HG03378 (cell line): ENCODE measurements around the gene PAX5.

Source experiments
- ATAC-seq: cut with Tn5 transposase; IDR thresholded peaks from one replicate; pipeline ENCODE4 v1.9.1; 2021; ENCODE audit warnings: mild to moderate bottlenecking, moderate library complexity; ENCODE audit not compliant: unreplicated experiment

Gene PAX5

GRCh38 chr9:36839131-36839885 lies 194.8 kb downstream of the PAX5 start:
- no peak for ATAC-seq

DNA sequence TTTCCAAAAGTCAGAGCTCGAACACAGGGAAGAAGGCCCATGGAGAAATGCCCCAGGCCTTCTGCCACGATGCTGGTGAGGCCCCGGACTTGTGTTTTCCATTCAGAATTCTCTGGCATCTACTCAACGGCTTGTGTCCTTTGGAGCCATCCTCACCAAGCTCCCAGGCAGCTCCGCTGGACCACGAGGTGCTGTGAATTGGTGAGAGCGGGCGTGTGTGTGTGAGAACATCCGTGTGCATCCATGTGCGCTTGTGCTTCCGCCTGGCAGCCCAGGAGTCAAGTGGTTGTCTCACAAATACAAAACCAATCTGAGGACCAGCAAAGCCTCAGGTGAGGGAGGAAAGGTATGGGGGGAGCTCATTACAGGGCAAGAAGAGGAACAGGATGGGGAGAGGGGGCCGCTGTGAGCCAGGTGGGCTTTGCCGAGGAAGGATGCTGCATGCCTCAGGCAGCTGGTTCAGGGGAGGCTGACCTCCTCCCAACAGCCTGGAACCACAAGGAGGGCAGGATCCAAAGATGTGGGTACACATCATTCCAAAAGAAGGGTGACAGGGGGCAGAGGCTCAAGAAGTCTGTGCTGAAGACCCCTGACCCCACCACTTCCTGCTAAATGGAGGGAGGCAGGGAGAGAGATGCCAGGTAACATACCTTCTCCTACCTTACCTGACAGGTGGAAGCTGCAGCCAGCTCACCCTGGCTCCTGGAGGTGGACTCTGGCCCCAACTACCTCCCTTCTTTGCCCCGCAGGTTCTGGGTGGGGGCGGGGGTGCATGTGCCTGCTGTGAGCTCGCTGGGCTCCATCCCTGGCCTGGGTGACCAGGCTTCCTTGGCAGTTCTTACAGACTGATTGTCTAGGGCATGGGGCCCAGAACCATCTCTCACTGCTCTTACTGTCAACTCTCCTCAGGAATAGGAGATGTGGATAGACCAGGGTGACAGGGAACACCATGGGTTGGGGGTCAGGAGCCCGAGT lies 196.3 kb downstream of the PAX5 start:
- ATAC-seq = no peak

GRCh38 chr9:36836486-36836885 lies 197.6 kb downstream of the PAX5 start:
- ATAC-seq = no peak

DNA sequence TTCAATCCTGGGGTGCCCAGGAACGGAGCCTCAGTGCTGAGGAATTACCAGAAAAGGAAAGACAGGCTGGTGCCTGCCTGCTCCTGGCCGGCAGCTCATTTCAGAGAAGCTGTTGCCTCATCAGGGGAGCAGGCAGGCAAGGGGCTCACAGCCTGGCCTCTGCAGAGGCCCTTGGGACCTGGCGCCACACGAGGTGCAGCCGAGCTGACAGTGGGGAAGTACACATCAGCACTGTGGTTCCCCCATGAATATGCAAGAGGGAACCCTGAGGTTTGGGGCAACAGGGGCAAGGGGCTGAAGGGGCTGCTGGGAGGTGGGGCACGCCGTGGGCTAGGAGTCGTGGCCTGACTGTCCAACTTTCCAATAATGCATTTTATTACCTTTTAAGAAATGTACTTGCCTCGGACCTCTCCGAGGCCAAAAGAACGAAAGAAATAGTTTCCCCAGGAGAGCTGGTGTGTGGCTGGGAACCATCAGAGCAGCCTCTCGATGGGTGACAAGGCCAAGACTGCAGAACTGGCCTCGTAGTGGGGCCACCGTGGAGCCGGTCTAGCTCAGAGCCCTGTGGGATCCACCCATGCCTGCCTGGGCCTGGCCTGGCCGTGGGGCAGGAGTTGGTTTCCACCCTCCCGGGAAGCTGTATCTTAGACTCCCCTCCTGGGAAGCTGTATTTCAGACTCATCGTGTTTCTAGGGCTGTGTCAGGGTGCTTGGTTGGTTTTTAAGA lies 198.6 kb downstream of the PAX5 start:
- ATAC-seq = no peak

DNA sequence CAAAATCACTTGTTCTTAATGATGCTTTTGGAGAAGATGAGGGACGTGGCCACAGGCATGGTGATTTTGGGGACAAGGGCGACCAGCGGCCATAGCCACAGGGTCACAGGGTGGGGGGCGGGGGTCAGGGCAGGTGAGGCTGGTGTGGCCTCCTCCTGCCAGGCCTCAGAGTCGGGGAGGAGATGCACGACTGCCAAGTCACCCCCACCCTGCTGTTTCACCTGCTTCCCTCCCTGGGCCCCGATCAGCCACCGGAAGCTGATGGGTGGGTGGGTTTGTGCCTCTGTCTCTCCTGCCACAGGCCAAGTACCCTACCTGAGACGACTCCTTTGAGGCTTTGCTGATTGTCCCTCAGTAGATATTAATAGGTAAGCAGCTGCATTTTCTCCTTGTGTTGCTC lies 199.3 kb downstream of the PAX5 start:
- ATAC-seq = no peak

DNA sequence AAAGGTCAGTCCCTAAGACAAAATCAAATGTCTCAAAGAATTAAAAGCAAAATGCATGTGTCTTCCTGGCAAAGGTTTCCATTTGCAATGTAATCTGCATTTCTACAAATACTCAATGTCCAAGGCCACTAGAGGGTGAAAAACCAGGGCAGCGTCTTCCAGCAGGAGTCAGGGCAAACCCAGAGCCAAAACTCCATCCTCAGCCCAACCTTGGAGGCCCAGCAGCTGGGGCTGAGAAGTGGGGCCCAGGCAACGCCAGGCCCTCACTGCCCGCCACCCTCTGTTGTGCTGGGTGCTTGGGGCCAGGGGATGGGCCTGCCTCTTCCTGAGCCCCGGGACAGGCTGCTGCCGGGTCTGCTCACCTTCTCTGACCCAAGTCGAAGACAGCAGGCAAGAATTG lies 200.1 kb downstream of the PAX5 start:
- ATAC-seq = no peak

GRCh38 chr9:36832164-36832795 lies 201.8 kb downstream of the PAX5 start:
- ATAC-seq = no peak

DNA sequence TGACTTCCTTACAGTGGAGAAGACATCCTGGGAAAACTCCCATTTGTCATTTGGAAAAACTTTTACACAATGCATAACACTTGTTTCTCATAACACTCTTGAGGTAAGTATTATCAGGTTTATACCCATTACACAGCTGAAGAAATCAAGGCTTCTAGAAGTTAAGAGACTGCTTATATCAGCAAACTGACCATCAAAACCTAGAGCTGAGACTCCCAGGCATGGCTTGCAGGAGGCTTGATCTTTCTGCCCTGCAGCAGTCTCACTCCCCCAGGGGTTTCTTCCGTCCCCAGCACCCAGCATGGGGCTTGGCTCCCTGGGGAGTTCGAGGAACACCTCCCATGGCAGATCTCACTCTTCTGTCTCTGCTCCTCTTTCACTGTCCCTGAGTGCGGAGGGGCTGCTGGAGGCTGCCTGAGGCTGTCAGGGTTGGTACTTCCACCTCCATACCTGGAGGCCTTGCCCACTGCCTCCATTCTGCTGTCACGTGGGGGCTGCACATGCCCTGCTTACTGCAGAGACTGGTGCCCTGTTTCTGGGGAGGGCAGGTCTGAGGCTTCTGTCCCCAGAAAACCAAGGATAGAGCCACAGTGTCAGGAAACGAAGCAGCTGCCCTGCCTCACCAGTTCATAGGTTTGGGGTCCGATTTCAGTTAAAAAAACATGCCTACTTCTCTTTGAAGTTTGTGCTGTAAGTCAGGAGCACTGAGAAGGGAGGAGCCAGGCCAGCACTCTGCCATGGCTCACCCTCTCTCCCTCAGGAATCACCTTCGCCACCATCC lies 202.5 kb downstream of the PAX5 start:
- ATAC-seq = no peak

GRCh38 chr9:36828611-36829013 lies 205.5 kb downstream of the PAX5 start:
- ATAC-seq = no peak

GRCh38 chr9:36827593-36827992 lies 206.5 kb downstream of the PAX5 start:
- ATAC-seq = no peak

DNA sequence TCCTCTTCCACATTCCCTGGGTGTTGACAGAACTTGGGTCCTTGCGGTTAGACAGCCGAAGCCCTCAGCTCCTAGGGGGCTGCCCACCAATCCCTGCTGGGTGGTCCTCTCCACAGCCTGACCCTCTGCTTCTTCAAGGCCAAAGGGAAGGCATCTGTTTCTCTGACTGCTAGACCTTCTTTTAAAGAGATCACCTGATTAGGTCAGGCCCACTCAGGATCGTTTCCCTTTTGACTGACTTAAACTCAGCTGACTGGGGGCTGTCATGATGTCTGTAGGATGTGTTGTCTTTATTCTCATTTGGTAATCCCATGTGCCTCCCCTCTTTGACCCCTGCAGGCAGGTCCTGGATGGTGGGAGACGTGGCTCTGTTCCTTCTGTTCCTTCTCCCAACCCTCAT lies 207.5 kb downstream of the PAX5 start:
- ATAC-seq = no peak

DNA sequence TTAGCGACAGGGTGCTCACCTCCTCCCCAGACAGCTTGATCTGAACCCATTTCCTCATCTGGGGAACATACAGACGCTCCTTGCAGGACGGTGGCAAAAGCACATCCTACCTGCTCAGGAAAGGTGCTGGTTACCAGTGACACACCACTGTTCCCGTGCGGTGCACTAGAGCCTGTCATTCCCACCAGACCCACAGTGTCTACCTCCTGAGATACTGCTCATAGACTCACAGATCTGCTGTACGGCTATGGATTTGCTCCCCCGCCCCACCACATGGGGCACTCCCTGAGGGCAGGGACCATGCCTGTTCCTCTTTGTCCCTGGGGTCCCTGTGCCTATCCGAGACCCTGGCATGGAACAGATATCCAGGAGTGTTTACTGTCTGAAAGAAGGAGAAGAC lies 208.9 kb downstream of the PAX5 start:
- no peak for ATAC-seq

- ATAC-seq = no peak
These were observed 210.1 kb downstream of the PAX5 start for GRCh38 chr9:36823934-36824333.

DNA sequence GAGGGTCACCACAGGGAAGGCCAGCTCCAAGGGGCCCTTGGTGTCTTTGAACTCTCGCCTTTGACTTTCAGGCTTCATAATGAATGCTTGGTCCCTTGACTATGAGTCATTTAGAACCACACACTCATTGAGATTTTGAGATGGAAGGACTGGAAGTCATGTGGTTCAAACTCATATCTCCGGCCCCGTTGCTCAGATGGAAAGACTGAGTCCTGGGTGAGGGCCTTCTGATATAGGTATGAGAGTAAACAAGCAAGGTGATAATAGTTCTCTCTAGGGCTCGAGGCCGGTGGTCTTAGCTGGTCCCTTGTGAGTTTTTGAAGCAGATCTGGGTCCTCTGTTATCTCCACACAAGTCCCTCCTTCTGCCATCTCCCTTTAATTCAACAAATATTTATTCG lies 210.6 kb downstream of the PAX5 start:
- ATAC-seq = no peak

- ATAC-seq = no peak
These were observed 211.9 kb downstream of the PAX5 start for GRCh38 chr9:36822201-36822600.

- no peak for ATAC-seq
These were observed 213.6 kb downstream of the PAX5 start for GRCh38 chr9:36820392-36820861.

DNA sequence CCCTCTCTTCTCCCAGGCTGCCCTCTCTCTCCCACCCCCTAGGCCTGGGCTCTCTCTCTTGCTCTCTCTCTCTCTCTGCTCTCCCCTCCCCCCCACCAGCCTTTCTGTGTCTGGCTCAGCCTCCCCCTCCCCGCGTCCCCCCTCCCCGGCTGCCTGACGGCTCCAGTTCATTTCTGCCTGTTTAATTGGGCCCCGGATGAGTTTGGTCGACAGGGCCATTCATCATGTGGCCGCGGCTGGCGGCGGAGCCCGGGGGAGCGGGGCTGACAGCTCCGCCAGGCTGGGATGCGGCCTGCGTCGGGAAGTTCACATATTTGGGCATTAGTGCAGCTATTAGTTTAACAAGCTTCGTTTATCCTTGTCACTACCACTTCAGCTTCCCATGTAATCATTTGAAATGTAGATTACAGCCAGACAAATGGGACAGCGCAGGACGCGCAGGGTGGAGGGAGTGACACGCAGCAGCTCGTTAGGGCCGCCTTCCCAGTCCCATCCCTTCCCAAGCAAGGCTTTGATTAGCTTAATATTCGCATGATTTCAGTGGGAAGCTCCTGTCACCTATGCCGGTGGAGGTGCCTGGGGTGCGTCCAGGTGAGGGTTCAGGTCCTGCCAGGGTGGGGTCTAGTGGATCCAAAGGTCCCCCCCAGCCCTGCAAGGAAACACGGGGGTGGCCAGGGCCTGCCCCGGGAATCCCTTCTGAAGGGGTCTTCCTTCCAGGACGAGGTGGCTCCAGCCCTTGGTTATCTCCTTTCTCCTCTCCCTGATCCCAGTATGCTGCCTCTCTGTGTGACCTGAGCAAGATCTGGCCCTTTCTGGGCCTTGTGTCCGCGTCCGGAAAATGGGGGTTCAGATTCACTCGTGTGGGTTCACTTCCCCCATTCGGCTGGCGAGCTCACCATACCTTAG lies 214.8 kb downstream of the PAX5 start:
- ATAC-seq = no peak

DNA sequence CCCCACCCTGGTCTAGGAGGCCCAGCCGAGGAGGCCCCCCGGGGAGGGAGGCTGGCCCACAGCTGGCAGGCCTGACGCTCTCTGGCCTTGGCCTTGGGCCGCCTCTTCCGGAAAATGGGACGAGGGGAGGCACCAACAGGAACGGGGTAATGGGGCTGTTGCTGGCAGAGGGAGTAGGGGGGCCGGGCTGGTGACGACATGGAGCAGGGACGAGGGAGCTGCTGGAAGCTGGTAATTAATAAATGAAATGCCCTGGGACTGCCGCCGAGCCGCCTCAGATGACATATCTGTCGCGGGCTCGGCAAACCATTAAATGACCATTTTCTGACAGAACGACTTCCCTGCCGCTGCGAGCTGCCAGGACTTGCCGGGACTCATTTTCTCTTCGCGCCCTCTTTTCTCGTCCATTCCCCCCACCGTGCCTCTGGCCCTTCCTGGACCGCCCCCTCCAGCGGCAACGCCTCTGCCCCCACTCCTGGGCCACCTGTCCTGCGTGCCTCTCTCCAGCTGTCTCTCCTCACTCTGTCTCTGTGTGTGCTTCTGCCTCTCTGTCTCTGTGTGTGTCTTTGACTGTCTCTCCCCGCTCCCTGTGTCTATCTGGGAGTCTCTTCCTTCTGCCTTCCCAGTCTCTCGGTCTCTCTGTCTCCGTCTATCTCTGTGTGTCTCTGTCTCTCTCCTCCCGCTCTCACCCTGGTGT lies 215.7 kb downstream of the PAX5 start:
- no peak for ATAC-seq
